HepG2 (cell line): ENCODE data around the gene KRT34.

Experiments
- AKNA ChIP-seq: sonication (generic); formaldehyde crosslinking; IDR thresholded peaks from 2 replicates; pipeline ENCODE4 v1.4.0; 2020; ENCODE audit warnings: missing genetic modification reagents, borderline replicate concordance
- KDM1A ChIP-seq: IDR thresholded peaks from 2 replicates; pipeline ENCODE4 v1.6.1; 2016; ENCODE audit warnings: missing compliant biosample characterization
- POLR2A ChIP-seq, 2 experiments: IDR thresholded peaks; 2 replicates each; pipeline ENCODE4 v1.6.1; 2011; ENCODE audit warnings: low read depth in 2 of 2, low read length in 2 of 2, mild to moderate bottlenecking in 1 of 2, moderate library complexity in 1 of 2; ENCODE audit not compliant: insufficient read depth in 1 of 2
- SMAD3 ChIP-seq: sonication (generic); formaldehyde crosslinking; IDR thresholded peaks from 2 replicates; pipeline ENCODE4 v1.4.0; 2020; ENCODE audit warnings: missing genetic modification reagents
- ZNF10 ChIP-seq: sonication (generic); formaldehyde crosslinking; IDR thresholded peaks from 2 replicates; pipeline ENCODE4 v1.4.0; 2020; ENCODE audit warnings: mild to moderate bottlenecking, low read depth, missing genetic modification reagents, borderline replicate concordance

GRCh38 chr17:41363881-41364280 is 18.2 kb downstream of the KRT34 start:
- TF ChIP-seq AKNA (CRISPR knock-in tag) (no peak), POLR2A (IDR thresholded peaks at IDR 0.05; ENCODE audit: insufficient read depth in 1 of 2, low read depth in 2 of 2, low read length in 2 of 2) (no peak), ZNF10 (no peak), KDM1A (CRISPR knock-in tag) (no peak), SMAD3 (no peak)
